ENCODE measurements around the gene NSMCE3.
A peak's percentile ranks its signal among the peaks of the same experiment; 100 is the strongest.
"Not testable (repeated sequence)": the region's sequence is repeated elsewhere in the genome, so short reads cannot be mapped to it uniquely, and the experiment has no call there.

The NSMCE3 gene

DNA sequence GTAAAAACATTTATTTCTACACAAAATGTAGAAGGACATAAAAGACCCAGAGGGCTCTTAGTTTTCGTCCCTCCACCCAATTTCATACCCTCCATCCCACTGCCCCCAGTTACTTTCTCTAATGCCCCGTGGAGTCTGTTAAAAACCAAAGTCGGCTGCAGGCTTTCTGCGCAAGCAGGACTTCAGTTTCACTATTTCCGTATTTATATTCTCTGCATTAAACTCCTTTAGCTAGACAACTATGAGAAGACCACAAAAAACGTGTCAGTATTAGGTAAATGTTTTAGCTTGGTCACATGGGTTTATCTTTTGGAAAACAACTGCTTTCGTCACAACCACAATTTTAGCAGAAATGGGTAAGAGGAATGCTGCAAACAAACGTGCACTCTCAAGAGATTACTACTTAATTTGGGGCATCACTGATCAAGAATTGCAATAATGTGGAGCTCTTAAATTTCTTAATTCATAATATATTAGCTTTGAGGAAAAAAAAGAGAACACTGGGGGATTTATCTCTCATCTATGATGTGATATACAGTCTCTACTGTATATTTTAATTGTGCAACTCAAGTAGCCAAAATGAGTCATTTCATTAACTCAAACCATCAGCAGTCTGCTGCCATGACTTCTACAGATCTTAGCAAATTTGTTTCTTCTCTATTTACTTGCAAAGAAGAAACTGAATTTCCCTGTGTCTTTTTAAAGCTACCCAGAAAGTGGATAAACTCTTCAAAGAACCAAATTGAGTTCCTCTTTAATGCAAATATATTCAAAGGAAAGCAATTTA, 740 bp upstream of the NSMCE3 start:
- no peak for ATAC-seq
- no peak for DNase-seq

DNA sequence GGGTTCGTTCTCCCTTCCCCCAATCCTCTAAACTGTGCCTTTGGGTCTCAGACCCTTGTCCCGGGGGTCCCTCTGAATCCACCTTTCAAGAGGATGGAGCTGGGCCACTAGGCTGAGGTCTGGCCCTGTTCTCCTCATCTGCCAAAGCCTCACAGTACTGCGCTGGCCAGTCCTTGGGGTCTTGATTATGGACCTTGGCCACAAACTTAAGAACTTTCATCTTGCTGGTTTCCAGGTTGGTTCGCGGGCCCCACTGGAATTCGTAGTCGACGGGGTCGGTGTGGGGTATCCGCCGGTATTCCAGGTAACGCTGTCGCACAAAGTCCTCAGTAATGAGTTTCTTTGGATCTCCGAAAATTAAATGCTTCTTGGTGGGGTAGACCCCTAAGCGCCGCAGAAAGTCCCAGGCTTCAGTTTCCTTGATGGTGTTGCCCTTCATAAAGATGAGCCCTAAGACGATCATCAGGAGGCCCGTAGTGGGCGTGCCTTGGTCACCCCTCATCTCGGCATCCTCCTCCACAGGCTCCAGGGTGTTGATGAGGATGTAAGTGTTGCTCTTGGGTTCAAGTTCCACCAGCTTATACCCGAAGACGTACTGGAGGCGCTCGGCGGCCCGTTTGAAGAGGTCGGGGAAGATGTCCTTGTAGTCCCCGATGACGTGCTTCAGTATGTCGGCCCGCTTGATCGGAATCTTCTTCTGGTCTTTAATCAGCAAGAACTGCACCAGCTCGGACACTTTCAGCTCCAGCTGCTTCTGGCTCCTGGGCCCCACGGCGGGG, 727 bp downstream of the NSMCE3 start:
- peak; percentile 41 for ATAC-seq
- peak; percentile 51 for DNase-seq

GRCh38 chr15:29266052-29266582, 3.5 kb downstream of the NSMCE3 start:
- no peak for DNase-seq
- ATAC-seq: no peak

DNA sequence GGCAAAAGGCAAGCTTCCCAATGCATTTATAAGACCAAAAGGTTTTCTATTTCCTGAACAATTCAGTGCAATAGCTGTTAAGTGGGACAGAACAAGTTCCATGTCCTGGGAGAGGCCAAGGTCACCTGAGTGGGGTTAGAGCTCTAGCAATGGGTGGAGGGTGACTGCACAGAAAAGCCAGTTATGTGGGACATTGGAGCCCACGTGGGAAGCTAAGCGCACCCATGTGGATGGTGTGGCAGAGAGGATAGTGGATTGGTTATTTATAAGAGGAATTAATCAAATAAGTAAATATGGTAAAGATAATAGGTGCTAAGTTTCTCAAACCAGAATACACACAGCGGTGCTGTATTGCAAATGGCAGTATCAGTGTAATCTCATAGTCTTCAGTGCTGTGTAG, 6.3 kb downstream of the NSMCE3 start:
- ATAC-seq: no peak
- DNase-seq: no peak

DNA sequence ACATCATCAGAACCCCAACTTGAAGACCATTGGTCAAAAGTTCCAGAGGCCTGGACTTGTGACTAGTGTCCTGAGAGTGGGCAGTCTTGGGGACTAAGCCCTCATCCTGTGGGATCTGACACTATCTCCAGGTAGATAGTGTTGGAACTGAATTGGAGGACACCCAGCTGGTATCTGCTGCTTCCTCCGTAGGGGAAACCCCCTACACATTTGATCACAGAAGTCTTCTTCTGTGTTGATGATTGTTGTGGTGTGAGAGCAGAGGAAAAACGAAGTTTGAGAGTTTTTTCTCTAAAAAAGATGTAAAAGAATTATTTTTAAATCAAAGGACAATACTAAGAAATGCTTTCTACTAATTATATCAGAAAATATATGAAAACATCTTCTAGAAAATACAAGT, 6.9 kb downstream of the NSMCE3 start:
- DNase-seq (no peak), ATAC-seq (no peak)

GRCh38 chr15:29260896-29261295, 8.7 kb downstream of the NSMCE3 start:
- no peak for ATAC-seq
- DNase-seq: no peak

DNA sequence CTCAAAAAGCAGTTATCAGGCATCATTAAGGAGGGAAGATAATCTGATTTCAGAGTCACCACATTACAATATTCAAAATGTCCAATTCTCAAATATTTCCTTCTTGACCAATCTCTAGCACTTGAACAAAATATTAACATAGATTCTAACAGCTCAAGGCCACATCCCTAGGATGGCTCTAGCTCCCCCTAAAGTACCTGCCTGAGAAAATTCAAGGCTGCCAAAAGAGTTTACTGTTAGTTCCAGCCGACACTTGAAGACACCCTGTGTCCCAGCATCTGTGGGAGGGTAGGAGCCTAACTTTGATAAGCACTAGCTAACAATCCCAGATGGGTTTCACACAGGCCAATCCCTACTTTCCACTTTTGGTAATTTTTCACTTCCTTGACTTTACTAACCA, 10.4 kb downstream of the NSMCE3 start:
- DNase-seq: no peak
- ATAC-seq: no peak

DNA sequence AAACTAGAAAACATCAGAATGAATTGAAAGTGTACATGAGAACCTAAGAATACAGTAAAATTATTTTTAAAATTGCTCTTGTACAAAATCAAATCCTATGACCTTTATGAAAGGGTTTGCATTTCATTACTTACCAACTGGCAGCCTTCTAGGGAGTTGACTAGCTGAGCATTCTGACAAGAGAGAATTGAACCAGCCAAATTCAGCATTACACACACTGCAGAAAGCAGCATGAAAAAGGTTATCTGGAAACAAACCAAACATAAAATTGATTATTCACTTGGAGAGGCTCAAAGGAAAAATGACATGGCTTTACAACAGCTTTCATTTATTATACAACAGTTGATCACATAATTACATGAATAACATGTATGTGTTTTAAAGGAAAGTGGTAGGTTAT, 17.4 kb downstream of the NSMCE3 start:
- no peak for DNase-seq
- no peak for ATAC-seq

GRCh38 chr15:29244544-29244943, 25.1 kb downstream of the NSMCE3 start:
- ATAC-seq: no peak
- no peak for DNase-seq

DNA sequence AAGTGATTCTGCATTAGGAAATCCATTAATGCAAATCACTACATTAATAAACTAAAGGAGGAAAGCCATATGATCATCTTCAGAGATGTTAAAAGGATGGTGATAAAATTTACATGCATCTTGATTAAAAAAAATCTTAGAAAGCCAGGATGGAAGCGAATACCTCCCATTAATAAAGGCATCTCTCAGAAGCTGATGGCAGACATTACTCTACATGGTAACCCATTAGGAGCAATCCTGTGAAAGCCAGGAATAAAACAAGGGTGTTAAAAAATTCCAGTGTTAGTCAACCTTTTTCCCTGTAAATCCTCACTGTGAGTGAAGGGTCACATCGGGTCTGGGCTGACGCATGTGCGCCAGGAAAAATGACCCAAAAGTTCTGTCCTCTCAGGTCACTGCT, 25.5 kb downstream of the NSMCE3 start:
- ATAC-seq: no peak

DNA sequence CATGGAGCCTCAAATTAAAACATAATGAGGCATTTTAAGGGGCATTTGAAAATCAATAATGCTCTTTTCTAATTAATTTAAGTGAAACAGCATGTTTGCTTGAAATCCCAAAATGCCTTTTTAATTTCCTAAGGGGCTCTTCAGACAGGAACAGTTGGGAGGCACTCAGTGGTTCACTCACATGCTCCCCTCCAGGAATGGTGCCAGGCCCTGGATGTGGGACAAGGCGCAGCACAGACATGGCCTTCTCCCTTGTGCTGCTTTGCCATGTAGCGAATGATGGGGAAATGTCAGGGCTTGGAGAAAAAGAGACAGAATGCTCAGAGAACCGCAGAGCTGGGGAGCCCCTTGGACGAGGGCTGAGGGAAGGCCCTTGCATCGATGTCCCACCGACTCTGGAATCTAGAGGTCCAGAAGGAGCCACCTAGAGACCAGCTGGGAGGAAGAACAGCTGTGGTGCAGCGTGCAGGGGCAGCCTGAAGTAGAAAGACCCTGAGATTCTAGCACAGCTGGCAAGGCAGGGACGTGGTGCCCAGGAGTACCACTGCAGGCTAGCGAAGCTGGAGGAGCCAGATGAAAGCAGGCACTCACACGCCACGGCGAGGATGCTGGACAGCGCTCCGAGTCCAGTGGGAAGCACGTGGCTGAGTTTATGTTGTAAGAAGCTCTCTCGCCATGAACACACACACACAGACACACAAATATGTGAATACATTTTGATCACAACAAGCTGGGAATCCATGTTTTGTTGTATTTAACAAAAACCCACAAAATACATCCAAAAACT, 27.0 kb downstream of the NSMCE3 start:
- ATAC-seq (no peak), DNase-seq (no peak)

More for the DNA sequence above, 25.5 kb downstream of the NSMCE3 start:
- DNase-seq: no peak

- DNase-seq (no peak), ATAC-seq (no peak)
Measured at GRCh38 chr15:29241207-29241606, 28.4 kb downstream of the NSMCE3 start.

DNA sequence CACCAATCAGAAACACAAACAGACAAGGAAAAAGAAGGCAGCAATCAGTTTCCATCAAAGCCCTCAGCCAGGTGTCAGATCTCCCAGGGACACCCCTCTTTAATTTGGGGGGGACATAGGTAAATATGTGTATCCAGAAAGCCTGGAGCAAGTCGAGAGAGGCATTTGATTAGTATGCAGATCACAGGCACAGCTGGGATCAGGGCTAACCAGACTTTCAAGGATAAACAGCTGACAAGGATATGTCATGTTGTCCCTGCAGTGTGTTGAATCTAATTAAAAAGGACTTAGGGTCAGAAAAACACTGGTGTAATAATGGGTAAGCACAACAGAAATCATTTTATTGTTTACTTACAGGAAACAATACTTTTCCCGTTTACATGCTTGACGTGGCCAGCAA, 30.2 kb downstream of the NSMCE3 start:
- ATAC-seq: no peak
- no peak for DNase-seq

DNA sequence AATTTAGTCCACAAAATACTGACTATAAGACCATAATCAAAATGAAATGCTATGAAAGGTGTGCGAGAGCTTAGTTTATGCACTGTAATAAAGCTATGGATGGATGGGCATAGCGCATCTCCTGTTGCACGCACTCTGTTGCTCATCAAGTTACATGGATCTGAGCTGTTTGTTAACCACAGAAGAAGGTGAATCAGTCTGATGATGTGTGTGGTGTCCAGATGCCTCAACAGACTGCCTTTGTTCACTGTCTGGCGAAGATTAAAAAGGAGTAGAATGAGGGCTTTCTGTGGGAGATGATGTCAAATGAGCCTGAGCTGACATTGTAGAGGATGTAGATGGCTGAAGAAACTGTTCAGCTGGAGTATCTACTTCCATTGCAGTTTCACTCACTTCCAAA, 36.1 kb downstream of the NSMCE3 start:
- ATAC-seq (no peak), DNase-seq (no peak)

- ATAC-seq: no peak
- no peak for DNase-seq
Measured at GRCh38 chr15:29226436-29227208, 43.0 kb downstream of the NSMCE3 start.

- ATAC-seq (no peak), DNase-seq (no peak)
Measured at GRCh38 chr15:29225534-29226234, 43.9 kb downstream of the NSMCE3 start.

- not testable (repeated sequence) for DNase-seq, ATAC-seq
Measured at GRCh38 chr15:29224987-29225363, 44.6 kb downstream of the NSMCE3 start.

- not testable (repeated sequence) for ATAC-seq, DNase-seq
Measured at GRCh38 chr15:29224235-29224986, 45.2 kb downstream of the NSMCE3 start.

GRCh38 chr15:29223640-29224039, 46.0 kb downstream of the NSMCE3 start:
- no peak for DNase-seq
- ATAC-seq: no peak

DNA sequence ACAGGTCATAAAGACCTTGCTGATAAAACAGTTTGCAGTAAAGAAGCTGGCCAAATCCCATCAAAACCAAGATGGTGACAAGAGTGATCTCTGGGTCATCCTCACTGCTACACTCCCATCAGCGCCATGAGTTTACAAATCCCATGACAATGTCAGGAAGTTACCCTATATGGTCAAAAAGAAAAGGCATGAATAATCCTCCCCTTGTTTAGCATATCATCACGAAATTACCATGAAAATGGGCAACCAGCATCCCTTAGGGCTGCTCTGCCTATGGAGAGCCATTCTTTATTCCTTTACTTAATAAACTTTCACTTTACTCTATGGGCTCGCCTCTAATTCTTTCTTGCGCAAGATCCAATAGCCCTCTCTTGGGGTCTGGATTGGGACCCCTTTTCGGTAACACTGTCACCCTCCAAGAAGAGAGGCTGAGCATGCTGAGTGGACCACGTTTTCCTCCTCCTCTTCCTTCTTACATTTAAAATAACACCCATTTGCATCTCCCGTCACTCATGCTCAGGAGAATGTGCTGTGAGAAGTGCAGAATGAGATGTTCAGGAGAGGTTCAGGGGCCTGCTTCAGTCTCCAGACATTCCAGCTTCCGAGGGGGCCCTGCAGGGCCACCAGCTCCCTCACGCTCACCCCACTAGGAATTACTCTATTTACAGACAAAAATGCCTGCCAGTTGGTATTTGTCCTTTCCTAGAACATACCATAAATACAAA, 47.3 kb downstream of the NSMCE3 start:
- ATAC-seq (no peak), DNase-seq (no peak)
